NCI-H748 (cell line): Measurements from ENCODE around the gene PCDHGA1.
"Not testable (repeated sequence)": the region's sequence is repeated elsewhere in the genome, so short reads cannot be mapped to it uniquely, and the experiment has no call there.

Source experiments
- DNase-seq: peaks from one replicate; lab custom pipeline; 2025; ENCODE audit not compliant: unreplicated experiment; lab: John Stamatoyannopoulos, UW

PCDHGA1 gene

DNA sequence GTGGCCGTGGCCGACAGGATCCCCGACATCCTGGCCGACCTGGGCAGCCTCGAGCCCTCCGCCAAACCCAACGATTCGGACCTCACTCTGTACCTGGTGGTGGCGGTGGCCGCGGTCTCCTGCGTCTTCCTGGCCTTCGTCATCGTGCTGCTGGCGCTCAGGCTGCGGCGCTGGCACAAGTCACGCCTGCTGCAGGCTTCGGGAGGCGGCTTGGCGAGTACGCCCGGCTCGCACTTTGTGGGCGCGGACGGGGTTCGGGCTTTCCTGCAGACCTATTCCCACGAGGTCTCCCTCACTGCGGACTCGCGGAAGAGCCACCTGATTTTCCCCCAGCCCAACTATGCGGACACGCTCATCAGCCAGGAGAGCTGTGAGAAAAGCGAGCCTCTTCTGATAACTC, 15.7 kb downstream of the PCDHGA1 start:
- DNase-seq = not testable (repeated sequence)

- peak; percentile 93 for DNase-seq
These were observed 19.8 kb downstream of the PCDHGA1 start, which contains the start of gene PCDHGB1 for GRCh38 chr5:141349917-141350619. TSS of gene PCDHGB1 (plus strand) at chr5:141350099. CDS start at chr5:141350261, 162 bp downstream.

DNA sequence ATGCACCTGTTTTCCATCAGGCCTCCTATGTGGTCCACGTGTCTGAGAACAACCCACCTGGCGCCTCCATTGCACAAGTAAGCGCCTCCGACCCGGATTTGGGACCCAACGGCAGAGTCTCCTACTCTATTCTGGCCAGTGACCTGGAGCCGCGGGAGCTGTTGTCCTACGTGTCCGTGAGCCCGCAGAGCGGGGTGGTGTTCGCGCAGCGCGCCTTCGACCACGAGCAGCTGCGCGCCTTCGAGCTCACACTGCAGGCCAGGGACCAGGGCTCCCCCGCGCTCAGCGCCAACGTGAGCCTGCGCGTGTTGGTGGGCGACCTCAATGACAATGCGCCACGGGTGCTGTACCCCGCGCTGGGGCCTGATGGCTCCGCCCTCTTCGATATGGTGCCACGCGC, 21.3 kb downstream of the PCDHGA1 start:
- DNase-seq = no peak

- peak; percentile 4 for DNase-seq
These were observed 24.7 kb downstream of the PCDHGA1 start, which contains the start of gene PCDHGA4 for GRCh38 chr5:141354900-141355469. TSS of gene PCDHGA4 (plus strand) at chr5:141355021. CDS start at chr5:141355108, 87 bp downstream.

DNA sequence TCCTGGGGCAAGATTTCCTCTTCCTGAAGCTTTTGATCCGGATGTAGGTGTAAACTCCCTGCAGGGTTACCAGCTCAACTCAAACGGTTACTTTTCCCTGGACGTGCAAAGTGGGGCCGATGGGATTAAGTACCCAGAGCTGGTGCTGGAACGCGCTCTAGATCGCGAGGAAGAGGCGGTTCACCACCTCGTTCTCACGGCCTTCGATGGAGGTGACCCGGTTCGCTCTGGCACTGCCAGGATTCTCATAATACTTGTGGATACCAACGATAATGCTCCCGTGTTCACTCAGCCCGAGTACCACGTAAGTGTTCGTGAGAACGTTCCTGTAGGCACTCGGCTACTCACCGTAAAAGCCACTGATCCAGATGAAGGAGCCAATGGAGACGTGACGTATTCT, 25.3 kb downstream of the PCDHGA1 start:
- DNase-seq = no peak

GRCh38 chr5:141356133-141356532, 25.8 kb downstream of the PCDHGA1 start:
- no peak for DNase-seq

DNA sequence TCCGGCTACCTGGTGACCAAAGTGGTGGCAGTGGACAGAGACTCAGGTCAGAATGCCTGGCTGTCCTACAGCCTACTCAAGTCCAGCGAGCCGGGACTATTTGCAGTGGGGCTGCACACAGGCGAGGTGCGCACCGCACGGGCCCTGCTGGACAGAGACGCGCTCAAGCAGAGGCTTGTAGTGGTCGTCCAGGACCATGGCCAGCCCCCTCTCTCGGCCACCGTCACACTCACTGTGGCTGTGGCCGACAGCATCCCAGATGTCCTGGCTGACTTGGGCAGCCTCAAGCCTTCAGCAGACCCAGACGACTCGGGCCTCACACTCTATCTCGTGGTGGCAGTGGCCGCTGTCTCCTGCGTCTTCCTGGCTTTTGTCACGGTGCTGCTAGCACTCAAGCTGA, 26.6 kb downstream of the PCDHGA1 start:
- DNase-seq = no peak

GRCh38 chr5:141359790-141360426, 29.6 kb downstream of the PCDHGA1 start, which contains the start of gene PCDHGB2:
TSS of gene PCDHGB2 (plus strand) at chr5:141359994. CDS start at chr5:141360136, 142 bp downstream.
- no peak for DNase-seq

GRCh38 chr5:141360685-141361084, 30.4 kb downstream of the PCDHGA1 start:
- DNase-seq = no peak

- DNase-seq = no peak
These were observed 32.4 kb downstream of the PCDHGA1 start for GRCh38 chr5:141362719-141363118.

DNA sequence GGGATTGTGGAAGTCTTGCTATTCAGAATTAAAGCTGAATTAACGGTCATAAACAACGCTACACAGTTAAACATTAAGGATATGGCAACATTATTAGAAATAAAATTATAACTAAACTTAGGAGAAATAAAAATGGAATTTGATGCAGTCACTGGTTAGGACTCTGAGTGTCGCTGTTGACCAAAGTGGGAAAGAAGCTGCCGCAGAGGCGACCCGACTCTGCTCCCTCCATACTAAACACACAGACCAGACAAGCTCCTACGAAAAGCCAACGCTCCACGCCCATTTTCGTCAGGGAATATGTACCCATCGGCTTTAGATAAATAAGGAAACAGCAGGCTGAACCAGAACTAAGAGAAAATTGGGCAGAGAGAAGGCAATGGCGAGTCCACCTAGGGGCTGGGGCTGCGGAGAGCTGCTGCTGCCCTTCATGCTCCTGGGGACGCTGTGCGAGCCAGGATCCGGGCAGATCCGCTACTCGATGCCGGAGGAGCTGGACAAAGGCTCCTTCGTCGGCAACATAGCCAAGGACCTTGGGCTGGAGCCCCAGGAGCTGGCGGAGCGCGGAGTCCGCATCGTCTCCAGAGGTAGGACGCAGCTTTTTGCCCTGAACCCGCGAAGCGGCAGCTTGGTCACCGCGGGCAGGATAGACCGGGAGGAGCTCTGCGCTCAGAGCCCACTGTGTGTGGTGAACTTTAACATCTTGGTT, 33.8 kb downstream of the PCDHGA1 start, which contains the start of gene PCDHGA5:
Gene PCDHGA5 (plus strand): TSS at position 211 of the 709 bp plus-strand sequence. CDS start 169 bp downstream, at position 380.
- DNase-seq = no peak

DNA sequence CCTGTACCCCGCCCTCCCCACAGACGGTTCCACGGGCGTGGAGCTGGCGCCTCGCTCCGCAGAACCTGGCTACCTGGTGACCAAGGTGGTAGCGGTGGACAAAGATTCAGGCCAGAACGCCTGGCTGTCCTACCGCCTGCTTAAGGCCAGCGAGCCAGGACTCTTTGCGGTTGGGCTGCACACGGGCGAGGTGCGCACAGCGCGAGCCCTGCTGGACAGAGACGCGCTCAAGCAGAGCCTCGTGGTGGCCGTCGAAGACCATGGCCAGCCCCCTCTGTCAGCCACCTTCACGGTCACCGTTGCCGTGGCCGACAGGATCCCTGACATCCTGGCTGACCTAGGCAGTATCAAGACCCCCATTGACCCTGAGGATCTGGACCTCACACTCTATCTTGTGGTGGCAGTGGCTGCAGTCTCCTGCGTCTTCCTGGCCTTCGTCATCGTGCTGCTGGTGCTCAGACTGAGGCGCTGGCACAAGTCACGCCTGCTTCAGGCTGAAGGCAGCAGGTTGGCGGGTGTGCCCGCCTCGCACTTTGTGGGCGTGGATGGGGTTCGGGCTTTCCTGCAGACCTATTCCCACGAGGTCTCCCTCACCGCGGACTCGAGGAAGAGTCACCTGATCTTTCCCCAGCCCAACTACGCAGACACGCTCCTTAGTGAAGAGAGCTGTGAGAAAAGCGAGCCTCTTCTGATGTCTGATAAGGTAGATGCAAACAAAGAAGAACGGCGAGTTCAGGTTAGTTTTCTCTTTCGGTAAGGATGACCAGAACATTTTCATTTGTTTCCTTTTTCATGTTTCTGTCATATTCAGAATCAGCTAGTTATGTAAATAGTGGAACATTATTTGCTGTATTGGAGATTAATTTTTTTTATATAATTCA, 35.9 kb downstream of the PCDHGA1 start:
- DNase-seq = no peak

DNA sequence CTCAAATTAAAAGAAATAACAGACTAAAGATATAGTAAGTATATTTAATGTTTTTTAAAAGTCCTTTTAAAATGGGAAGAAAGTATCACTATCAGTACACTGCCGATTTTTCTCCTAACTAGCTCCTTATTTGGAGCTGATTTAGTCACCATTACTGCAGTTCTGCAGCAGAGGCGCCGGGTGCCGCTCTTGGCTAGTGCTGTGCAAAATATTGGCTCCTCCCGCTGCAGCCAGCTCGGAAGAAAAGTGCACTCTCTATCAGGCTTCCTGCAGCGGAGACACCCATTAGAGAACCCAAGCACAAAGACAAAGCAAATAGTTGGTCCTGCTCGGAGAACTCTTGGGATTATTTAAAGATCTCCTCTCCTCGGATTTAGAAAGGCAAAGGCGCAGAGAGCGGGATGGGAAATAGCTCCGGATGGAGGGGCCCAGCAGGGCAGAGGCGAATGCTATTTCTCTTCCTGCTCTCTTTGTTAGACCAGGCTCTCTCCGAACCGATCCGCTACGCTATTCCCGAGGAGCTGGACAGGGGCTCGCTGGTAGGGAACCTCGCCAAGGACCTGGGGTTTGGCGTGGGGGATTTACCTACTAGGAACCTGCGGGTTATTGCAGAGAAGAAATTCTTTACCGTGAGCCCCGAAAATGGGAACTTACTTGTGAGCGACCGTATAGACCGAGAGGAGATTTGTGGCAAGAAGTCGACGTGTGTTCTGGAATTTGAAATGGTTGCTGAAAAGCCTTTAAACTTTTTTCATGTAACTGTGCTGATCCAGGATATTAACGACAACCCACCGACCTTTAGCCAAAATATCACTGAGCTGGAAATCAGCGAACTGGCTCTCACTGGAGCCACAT, 39.9 kb downstream of the PCDHGA1 start, which contains the start of gene PCDHGB3:
Gene PCDHGB3 (plus strand): TSS at position 249 of the 855 bp plus-strand sequence. CDS start 153 bp downstream, at position 402.
- no peak for DNase-seq

DNA sequence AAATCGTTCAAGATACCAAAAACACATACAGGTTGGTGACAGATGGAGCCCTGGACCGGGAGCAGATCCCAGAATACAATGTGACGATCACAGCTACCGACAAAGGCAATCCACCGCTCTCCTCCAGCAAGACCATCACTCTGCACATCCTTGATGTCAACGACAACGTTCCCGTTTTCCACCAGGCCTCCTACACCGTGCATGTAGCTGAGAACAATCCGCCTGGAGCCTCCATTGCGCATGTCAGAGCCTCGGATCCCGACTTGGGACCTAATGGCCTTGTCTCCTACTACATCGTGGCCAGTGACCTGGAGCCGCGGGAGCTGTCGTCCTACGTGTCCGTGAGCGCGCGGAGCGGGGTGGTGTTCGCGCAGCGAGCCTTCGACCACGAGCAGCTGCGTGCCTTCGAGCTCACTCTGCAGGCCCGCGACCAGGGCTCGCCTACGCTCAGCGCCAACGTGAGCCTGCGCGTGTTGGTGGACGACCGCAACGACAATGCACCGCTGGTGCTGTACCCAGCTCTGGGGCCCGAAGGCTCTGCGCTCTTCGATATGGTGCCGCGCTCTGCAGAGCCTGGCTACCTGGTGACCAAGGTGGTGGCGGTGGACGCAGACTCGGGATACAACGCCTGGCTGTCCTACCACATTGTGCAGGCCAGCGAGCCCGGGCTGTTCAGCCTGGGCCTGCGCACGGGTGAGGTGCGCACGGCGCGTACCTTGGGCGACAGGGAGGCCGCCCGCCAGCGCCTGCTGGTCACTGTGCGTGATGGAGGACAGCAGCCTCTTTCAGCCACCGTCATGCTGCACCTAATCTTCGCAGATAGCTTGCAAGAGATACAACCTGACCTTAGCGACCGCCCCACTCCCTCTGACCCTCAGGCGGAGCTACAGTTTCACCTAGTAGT, 41.5 kb downstream of the PCDHGA1 start:
- DNase-seq = no peak

GRCh38 chr5:141373673-141374317, 43.5 kb downstream of the PCDHGA1 start, which contains the start of gene PCDHGA6:
TSS of gene PCDHGA6 (plus strand) at chr5:141373891. CDS start at chr5:141374084, 193 bp downstream.
- DNase-seq = no peak

- no peak for DNase-seq
These were observed 44.3 kb downstream of the PCDHGA1 start for GRCh38 chr5:141374627-141375026.

- DNase-seq = not testable (repeated sequence)
These were observed 45.3 kb downstream of the PCDHGA1 start for GRCh38 chr5:141375444-141376155.
